ENCODE data around the gene TIGD1. TPM values are rescaled to one million over a fixed set of nuclear protein-coding genes. Genes with fewer than 3 reads are reported as not detected.

Gene TIGD1
- total RNA-seq, 1 experiment from 2014 or later, result 5.0 TPM

DNA sequence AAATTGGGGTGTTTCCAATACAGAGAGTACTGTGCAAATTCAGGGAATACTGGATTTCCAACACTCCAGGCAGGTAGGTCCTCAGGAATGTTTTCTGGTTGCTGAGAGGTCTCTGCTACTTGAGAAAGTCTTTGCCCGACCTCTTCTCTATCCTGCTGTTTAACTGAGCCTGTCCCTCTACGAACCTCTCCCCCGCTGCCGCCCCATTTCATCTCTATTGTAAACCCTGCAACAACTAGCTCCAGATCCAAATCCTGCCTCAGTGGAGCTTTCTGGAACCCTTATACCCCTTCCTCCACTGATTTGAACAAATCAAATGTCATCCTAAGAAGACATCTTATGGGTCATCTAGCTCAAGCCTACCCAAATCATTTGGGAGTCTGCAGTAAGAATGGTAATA lies 1.4 kb upstream of the TIGD1 start:
- H3K27ac ChIP-seq, result no peak overlapping the region
- H3K4me3 ChIP-seq, result peak overlapping the region; percentile 89
- H3K27me3 ChIP-seq (replicated peaks), result no peaks in the 10 kb centered on the region
- H3K36me3 ChIP-seq, result peaks cover 82% of the 10 kb centered on the region
- peaks cover 6% of the 10 kb centered on the region for H3K4me1 ChIP-seq (replicated peaks)
- no peak for DNase-seq (ENCODE audit: low read depth in 1 of 2, low spot score in 2 of 2)
- 0 out of 2 replicates have a peak, but pooled peaks cover 7% of the 10 kb centered on the region for H3K9me3 ChIP-seq (replicated peaks)

DNA sequence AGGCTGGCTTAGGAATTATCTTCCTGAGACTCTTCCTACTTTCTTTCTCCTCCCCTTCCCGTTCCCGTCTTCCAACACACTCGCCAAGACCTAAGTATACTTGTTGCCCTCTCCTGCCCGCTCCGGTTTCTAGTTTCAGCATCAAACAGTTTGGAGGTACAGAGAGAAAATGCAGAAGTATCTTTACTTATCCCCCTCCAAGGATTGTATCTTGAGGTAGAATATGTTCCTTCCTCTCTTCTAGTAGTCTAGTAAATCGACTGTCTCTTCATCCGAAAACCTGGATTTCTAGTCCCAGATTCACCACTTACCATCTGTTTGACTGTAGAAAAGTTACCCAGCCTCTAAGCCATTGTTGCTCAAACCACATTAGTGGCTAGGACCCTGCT lies 887 bp upstream of the TIGD1 start:
- Histone ChIP-seq H3K9me3 (replicated peaks) (0 out of 2 replicates have a peak, but pooled peaks cover 7% of the 10 kb centered on the region), H3K4me3 (peak overlapping the region; percentile 89), H3K4me1 (replicated peaks) (peaks cover 6% of the 10 kb centered on the region), H3K27me3 (replicated peaks) (no peaks in the 10 kb centered on the region), H3K27ac (peak overlapping the region; percentile 97), H3K36me3 (peaks cover 81% of the 10 kb centered on the region)
- DNase-seq (ENCODE audit: low read depth in 1 of 2, low spot score in 2 of 2), result no peak

DNA sequence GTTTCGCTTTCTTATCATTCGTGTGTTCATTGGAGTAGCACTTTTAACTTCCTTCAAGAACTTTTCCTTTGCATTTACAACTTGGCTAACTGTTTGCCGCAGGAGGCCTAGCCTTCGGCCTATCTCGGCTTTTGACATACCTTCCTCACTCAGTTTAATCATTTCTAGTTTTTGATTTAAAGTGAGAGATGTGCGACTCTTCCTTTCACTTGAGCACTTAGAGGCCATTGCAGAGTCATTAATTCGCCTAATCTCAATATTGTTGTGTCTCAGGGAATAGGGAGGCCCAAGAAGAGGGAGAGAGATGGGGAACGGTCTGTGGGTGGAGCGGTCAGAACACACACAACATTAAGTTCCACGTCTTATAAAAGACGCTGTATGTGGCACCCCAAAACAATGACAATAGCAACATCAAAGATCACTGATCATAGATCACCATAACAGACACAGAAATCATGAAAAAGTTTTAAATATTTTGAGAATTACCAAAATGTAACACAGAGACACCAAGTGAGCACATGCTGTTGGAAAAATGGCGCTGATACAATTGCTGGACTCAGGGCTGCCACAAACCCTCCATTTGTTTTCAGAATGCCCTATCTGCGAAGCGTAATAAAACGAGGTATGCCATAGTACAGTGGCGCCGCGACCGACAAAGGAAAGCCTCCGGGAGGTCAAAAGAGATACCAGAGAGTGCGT lies 553 bp downstream of the TIGD1 start:
- no peaks in the 10 kb centered on the region for H3K27me3 ChIP-seq (replicated peaks)
- DNase-seq (ENCODE audit: low read depth in 1 of 2, low spot score in 2 of 2), result no peak
- peak overlapping the region; percentile 89 for H3K4me3 ChIP-seq

DNA sequence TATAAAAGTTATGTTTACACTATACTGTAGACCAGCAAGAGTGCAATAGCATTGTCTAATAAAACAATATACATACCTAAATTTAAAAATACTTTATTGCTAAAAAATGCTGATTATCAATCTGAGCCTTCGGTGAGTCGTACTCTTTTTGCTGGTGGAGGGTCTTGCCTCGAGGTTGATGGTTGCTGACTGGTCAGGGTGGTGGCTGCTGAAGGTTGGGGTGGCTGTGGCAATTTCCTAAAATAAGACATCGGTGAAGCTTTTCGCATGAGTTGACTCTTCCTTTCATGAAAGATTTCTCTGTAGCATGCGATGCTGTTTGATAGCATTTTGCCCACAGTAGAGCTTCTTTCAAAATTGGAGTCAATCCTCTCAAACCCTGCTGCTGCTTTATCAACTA lies 2.4 kb downstream of the TIGD1 start:
- DNase-seq (ENCODE audit: low read depth in 1 of 2, low spot score in 2 of 2), result no peak
- Histone ChIP-seq H3K27ac (no peak overlapping the region), H3K36me3 (peaks cover 54% of the 10 kb centered on the region), H3K9me3 (replicated peaks) (0 out of 2 replicates have a peak, but pooled peaks cover 7% of the 10 kb centered on the region), H3K4me3 (no peak overlapping the region), H3K4me1 (replicated peaks) (peaks cover 6% of the 10 kb centered on the region), H3K27me3 (replicated peaks) (no peaks in the 10 kb centered on the region)

More for the DNA sequence above, 553 bp downstream of the TIGD1 start:
- Histone ChIP-seq H3K27ac (peak overlapping the region; percentile 97), H3K9me3 (replicated peaks) (0 out of 2 replicates have a peak, but pooled peaks cover 7% of the 10 kb centered on the region), H3K36me3 (peaks cover 68% of the 10 kb centered on the region), H3K4me1 (replicated peaks) (peaks cover 6% of the 10 kb centered on the region)

DNA sequence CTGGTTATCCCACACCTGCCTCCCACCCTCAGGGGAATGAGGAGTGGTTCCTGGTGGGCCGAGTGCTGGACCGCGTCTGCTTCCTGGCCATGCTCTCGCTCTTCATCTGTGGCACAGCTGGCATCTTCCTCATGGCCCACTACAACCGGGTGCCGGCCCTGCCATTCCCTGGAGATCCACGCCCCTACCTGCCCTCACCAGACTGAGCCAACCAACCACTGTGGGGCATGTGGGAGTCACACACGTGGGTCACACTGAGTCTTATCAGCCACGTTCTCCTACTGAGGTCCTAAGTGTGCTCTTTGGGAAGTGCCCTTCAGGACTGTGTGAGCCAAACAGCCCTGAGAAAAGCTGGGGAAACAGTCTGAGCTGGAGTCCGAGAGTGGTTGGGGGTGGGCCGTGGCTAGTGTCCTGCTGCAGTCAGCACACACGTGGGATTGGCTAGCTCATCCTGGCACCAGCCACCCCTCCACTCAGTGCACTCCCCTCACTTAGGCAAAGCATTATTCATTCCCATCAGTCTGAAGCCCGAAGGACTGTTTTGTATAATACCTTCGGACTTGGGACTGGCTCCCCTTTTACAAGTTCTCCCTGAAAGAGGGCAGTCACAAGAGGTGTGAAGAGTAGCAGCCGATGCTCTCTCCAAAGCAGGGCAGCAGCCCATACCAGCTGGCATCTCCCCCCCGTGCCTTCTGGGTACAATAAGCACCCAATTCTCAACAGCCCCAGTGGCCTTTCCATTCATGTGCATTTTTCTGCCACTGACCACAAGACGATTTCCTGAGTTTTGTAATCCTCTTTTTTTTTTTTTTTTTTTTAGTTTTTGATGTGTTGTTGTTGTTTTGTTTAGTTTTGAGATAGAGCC lies 4.6 kb downstream of the TIGD1 start:
- 0 out of 2 replicates have a peak, but pooled peaks cover 7% of the 10 kb centered on the region for H3K9me3 ChIP-seq (replicated peaks)
- H3K27me3 ChIP-seq (replicated peaks), result no peaks in the 10 kb centered on the region
- no peaks in the 10 kb centered on the region; the same call in 1 of the 2 replicates for H3K4me1 ChIP-seq (replicated peaks)
- H3K36me3 ChIP-seq, result peaks cover 34% of the 10 kb centered on the region
- H3K4me3 ChIP-seq, result no peak overlapping the region
- no peak for DNase-seq (ENCODE audit: low read depth in 1 of 2, low spot score in 2 of 2)
- H3K27ac ChIP-seq, result no peak overlapping the region

DNA sequence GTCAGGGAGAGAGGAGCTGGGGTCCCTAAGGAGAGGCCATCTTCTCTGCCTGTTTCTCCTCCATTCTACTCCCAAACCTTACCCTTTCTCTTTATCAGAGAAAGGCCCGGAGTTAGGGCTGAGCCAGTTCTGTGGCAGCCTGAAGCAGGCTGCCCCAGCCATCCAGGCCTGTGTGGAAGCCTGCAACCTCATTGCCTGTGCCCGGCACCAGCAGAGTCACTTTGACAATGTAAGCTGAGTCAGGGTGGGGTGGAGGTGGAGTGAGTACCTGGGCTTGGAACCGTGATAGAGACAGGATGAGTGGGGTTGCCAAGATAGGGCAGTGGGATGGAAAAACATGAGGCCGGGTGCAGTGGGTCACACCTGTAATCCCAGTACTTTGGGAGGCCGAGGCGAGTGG lies 5.7 kb downstream of the TIGD1 start:
- no peak overlapping the region for H3K4me3 ChIP-seq
- DNase-seq (ENCODE audit: low read depth in 1 of 2, low spot score in 2 of 2), result no peak
- 0 out of 2 replicates have a peak, but pooled peaks cover 7% of the 10 kb centered on the region for H3K9me3 ChIP-seq (replicated peaks)
- peaks cover 27% of the 10 kb centered on the region for H3K36me3 ChIP-seq
- H3K4me1 ChIP-seq (replicated peaks), result no peaks in the 10 kb centered on the region; the same call in 1 of the 2 replicates
- H3K27me3 ChIP-seq (replicated peaks), result no peaks in the 10 kb centered on the region
- no peak overlapping the region for H3K27ac ChIP-seq

DNA sequence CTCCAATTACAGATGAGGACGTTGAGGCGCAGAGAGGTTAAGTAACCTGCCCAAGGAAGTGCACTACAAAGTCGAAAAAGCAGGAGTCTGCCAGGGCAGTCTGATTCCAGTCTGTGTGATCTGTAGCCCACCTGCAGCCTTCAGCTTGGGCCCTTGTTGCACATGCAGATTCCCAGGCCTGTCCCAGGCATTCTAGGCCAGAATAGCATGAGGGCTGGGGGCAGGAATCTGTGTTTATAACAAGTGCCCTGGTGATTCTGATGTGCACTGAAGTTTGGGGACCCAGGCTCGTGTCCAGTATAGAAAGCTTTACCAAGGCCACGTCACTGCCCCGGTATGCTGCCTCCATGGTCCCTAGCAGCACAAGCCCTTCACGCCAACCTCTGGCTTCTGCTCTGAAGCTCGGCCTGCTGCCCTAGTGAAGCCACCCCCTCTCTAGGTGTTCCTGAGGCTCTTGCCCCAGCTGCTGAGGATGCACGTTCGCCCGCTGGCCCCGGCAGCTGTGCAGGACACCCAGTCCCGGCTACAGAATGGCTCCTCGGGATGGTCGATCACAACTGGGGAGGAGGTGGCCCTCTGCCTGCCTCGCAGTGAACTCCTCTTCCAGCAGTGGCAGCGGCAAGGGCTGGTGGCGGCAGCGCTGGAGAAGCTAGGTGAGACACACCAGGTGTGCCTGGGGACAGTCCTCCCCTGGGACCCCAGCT lies 6.3 kb downstream of the TIGD1 start:
- DNase-seq (ENCODE audit: low read depth in 1 of 2, low spot score in 2 of 2), result no peak
- H3K4me3 ChIP-seq, result no peak overlapping the region
- H3K36me3 ChIP-seq, result peaks cover 26% of the 10 kb centered on the region
- no peaks in the 10 kb centered on the region for H3K4me1 ChIP-seq (replicated peaks)
- 0 out of 2 replicates have a peak, but pooled peaks cover 7% of the 10 kb centered on the region for H3K9me3 ChIP-seq (replicated peaks)
- no peak overlapping the region for H3K27ac ChIP-seq
- H3K27me3 ChIP-seq (replicated peaks), result no peaks in the 10 kb centered on the region

DNA sequence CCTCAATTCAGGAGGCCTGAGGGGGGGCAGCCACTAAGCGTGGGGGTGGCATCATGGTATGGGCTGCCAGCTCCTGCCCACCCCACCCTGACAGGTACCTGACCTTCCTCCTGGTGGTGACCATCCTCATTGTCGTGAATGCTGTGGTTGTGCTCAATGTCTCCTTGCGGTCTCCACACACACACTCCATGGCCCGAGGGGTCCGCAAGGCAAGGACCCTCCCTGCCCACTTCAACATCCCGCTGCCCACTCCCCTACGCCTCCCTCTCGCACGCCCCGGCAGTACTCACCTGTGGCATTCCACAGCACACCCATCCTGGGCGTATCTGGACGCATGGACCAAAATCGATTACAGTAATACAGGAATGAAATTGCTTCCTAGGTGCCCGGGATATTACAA lies 6.9 kb downstream of the TIGD1 start:
- no peak overlapping the region for H3K27ac ChIP-seq
- no peaks in the 10 kb centered on the region for H3K4me1 ChIP-seq (replicated peaks)
- no peaks in the 10 kb centered on the region for H3K27me3 ChIP-seq (replicated peaks)
- no peak for DNase-seq (ENCODE audit: low read depth in 1 of 2, low spot score in 2 of 2)
- H3K36me3 ChIP-seq, result peaks cover 20% of the 10 kb centered on the region
- H3K4me3 ChIP-seq, result no peak overlapping the region
- 0 out of 2 replicates have a peak, but pooled peaks cover 2% of the 10 kb centered on the region for H3K9me3 ChIP-seq (replicated peaks)

DNA sequence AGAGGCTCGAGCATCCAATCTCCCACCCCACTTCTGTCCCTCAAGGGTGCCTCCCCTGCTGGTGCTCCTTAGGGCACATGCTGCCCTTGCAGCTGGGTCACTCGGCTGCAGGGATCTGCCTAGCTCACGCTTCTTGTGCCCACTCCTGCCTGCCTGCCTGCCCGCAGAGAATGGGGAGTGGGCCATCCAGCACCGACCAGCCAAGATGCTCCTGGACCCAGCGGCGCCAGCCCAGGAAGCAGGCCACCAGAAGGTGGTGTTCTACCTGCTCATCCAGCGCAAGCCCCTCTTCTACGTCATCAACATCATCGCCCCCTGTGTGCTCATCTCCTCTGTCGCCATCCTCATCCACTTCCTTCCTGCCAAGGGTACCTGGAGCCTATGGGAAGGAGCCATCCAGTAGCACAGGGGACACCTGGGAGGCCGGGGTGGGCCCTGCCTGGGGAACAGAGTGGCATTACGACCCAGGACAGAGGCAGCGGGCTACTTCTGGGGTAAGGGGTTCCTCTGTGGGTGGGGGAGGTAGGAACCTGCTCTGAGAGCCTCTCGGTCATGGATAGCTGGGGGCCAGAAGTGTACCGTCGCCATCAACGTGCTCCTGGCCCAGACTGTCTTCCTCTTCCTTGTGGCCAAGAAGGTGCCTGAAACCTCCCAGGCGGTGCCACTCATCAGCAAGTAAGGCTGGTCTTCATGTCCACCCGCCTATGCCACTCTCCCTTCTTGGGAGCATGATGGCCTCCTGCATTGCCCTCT lies 7.5 kb downstream of the TIGD1 start:
- no peak overlapping the region for H3K4me3 ChIP-seq
- no peak for DNase-seq (ENCODE audit: low read depth in 1 of 2, low spot score in 2 of 2)
- no peaks in the 10 kb centered on the region for H3K9me3 ChIP-seq (replicated peaks)
- H3K27ac ChIP-seq, result no peak overlapping the region
- no peaks in the 10 kb centered on the region for H3K4me1 ChIP-seq (replicated peaks)
- no peaks in the 10 kb centered on the region for H3K27me3 ChIP-seq (replicated peaks)
- peaks cover 14% of the 10 kb centered on the region; the same call in 1 of the 2 replicates for H3K36me3 ChIP-seq

DNA sequence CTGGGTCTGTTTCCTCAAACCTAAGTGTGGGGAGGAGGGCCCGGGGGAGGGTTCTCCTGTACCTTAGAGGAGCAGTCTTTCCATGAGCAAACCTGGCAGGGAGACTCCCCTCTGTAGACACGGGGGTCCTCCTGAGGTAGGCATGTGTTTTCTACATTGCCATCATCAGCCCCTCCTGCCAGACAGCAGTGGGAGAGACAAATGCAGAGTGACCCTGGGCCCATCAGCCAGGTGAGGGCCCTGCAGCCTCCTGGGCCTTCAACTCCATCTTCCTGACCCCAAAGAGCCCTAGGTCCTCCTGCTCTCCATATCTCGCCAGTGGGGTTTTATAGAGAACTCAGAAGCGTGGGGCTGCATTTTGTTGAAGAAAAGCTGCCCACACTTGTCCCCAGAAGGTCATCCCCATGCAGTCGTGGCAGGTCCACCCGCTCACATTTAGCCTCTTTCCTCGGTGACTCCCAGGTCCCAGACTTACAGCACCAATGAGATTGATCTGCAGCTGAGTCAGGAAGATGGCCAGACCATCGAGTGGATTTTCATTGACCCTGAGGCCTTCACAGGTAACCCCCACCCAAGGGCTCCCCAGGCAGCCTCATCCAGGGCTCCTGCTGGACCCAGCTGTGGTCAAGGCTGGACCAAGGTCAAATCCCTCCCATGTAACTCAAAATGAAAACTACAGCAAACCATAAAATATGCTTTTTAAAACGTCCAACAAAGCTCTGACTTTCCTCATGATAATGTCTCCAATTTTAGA lies 8.2 kb downstream of the TIGD1 start:
- H3K4me3 ChIP-seq, result no peak overlapping the region
- H3K27ac ChIP-seq, result no peak overlapping the region
- H3K9me3 ChIP-seq (replicated peaks), result no peaks in the 10 kb centered on the region
- DNase-seq (ENCODE audit: low read depth in 1 of 2, low spot score in 2 of 2), result no peak
- no peaks in the 10 kb centered on the region for H3K4me1 ChIP-seq (replicated peaks)
- no peaks in the 10 kb centered on the region for H3K27me3 ChIP-seq (replicated peaks)
- H3K36me3 ChIP-seq, result peaks cover 8% of the 10 kb centered on the region; the same call in 1 of the 2 replicates

DNA sequence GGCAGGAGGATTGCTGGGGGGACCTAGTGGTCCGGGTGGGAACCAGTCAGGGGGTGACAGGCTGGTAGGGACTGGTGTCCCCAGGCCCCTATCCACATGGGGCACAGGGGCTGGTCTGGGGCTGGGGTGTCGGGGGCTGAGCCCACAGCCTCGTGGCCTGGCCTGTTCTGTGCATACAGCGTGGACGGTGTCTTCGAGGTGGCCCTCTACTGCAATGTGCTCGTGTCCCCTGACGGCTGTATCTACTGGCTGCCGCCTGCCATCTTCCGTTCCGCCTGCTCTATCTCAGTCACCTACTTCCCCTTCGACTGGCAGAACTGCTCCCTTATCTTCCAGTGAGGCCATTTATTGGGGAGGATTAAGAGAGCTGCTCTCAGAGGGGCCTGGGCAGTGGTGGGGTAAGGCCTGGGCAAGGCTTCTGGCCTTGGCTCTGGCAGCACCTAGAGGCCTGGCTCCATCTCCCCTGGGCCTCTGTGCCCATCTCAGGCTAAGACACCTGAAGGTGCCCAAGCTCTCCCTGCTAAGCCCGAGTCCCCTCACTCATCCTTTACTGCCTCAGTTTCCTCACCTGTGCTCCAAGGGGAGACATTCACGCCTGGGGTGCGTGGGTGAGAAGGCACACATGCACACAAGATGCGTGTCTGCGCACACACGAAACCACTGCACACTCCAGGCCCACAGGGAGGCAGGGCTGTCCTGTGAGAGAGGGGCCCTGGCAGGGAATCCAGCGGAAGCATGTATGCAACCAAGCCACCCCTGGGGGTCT lies 9.0 kb downstream of the TIGD1 start:
- Histone ChIP-seq H3K4me3 (no peak overlapping the region), H3K27me3 (replicated peaks) (no peaks in the 10 kb centered on the region), H3K27ac (no peak overlapping the region), H3K9me3 (replicated peaks) (peaks cover 1% of the 10 kb centered on the region; the same call in 1 of the 2 replicates), H3K4me1 (replicated peaks) (no peaks in the 10 kb centered on the region), H3K36me3 (peaks cover under 1% of the 10 kb centered on the region; the same call in 1 of the 2 replicates)
- DNase-seq (ENCODE audit: low read depth in 1 of 2, low spot score in 2 of 2), result no peak

Measured in SJSA1 (cell line).